IPS-20b (cell line): Measurements from ENCODE around the gene SPTY2D1.
"Not testable (repeated sequence)": the region's sequence is repeated elsewhere in the genome, so short reads cannot be mapped to it uniquely, and the experiment has no call there.

Source experiments
- H3K27ac ChIP-seq: one replicate; pipeline ENCODE4 v1.5.1; 2013; ENCODE audit warnings: low read length
- H3K27me3 ChIP-seq: 2 replicates; pipeline ENCODE4 v1.6.1; 2013; ENCODE audit warnings: mild to moderate bottlenecking, low read length, inconsistent platforms; ENCODE audit not compliant: insufficient read depth
- H3K36me3 ChIP-seq: 2 replicates; pipeline ENCODE4 v1.6.1; 2013; ENCODE audit warnings: low read depth, mild to moderate bottlenecking, inconsistent platforms, low read length, moderate library complexity; ENCODE audit not compliant: insufficient read depth
- H3K4me1 ChIP-seq: 2 replicates; pipeline ENCODE4 v1.6.1; 2013; ENCODE audit warnings: mild to moderate bottlenecking, control low read depth, inconsistent platforms, low read length, moderate library complexity; ENCODE audit not compliant: insufficient read depth
- H3K4me3 ChIP-seq: 2 replicates; pipeline ENCODE4 v1.5.1; 2013; ENCODE audit warnings: mild to moderate bottlenecking, low read length, inconsistent platforms
- H3K9ac ChIP-seq: 2 replicates; pipeline ENCODE4 v1.6.1; 2013; ENCODE audit warnings: low read depth, mild to moderate bottlenecking, inconsistent platforms, low read length, moderate library complexity
- H3K9me3 ChIP-seq: 2 replicates; pipeline ENCODE4 v1.6.1; 2013; ENCODE audit warnings: mild to moderate bottlenecking, low read depth, low read length, inconsistent platforms; ENCODE audit not compliant: insufficient read depth

Gene SPTY2D1

DNA sequence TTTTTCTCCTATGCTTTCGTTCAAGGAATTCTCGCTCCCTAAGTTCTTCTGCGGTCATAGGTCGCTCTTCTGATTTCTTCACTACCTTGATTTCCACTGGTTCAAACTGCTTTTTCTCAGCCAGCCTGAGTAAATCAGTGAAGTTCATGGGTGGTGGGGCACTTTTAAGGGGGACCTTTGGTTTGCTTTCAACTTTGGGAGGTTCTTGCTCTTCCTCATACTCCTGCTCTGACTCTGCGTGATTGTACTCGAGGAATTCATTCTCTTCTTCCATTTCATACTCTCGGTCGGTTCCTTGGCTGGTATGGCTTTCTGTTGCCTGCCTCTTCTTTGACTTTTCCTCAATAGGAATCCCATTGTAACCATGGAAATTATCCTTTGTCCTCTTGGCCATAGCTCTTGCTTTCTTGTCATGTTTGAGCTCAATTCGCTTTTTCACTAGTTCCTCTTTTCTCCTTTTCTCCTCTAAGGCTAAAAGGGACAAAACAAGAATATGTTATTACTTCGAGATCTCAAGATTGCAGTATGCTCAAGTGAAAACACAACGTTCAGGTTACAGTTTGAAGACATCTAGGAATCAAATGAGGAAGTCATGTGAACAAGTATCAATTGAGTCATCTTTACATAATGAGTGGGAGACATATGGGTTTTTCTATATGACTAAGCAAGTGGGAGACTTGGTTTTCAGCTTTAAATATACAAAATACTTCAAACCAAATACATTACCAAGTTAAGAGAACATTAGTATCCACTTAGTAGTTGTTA is 18.3 kb downstream of the SPTY2D1 start:
- H3K4me3 ChIP-seq, result no peak overlapping the region
- H3K9me3 ChIP-seq, result no peaks in the 10 kb centered on the region
- H3K4me1 ChIP-seq, result no peaks in the 10 kb centered on the region
- H3K27me3 ChIP-seq, result no peaks in the 10 kb centered on the region
- no peak overlapping the region for H3K27ac ChIP-seq
- H3K9ac ChIP-seq, result no peak overlapping the region
- peaks cover 47% of the 10 kb centered on the region for H3K36me3 ChIP-seq

- Histone ChIP-seq H3K27ac (no peak overlapping the region), H3K36me3 (peaks cover 55% of the 10 kb centered on the region), H3K9me3 (no peaks in the 10 kb centered on the region), H3K4me1 (no peaks in the 10 kb centered on the region), H3K9ac (no peak overlapping the region), H3K4me3 (no peak overlapping the region), H3K27me3 (no peaks in the 10 kb centered on the region)
Observed at GRCh38 chr11:18614667-18615066, 19.5 kb downstream of the SPTY2D1 start.

DNA sequence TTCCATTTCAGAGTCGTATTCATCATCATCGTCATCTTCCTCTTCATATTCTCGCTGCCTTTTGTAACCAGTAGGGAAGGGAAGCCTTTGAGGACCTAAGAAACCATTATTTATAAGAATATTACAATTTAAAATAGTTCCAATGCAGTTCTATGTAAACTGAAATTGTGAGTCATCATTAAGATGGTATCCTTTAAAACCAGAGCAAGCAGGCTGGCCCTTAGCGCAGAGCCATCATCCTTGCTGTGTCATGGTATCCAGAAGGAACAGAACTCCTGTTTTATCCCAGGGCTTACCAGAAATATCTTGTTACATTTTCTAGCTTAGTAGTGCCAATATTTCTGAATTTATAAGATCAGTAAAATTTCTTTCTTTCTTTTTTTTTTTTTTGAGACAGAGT is 21.7 kb downstream of the SPTY2D1 start:
- H3K4me3 ChIP-seq, result no peak overlapping the region
- H3K4me1 ChIP-seq, result no peaks in the 10 kb centered on the region
- H3K9ac ChIP-seq, result no peak overlapping the region
- H3K27me3 ChIP-seq, result no peaks in the 10 kb centered on the region
- H3K36me3 ChIP-seq, result peaks cover 74% of the 10 kb centered on the region
- H3K27ac ChIP-seq, result no peak overlapping the region
- no peaks in the 10 kb centered on the region for H3K9me3 ChIP-seq

DNA sequence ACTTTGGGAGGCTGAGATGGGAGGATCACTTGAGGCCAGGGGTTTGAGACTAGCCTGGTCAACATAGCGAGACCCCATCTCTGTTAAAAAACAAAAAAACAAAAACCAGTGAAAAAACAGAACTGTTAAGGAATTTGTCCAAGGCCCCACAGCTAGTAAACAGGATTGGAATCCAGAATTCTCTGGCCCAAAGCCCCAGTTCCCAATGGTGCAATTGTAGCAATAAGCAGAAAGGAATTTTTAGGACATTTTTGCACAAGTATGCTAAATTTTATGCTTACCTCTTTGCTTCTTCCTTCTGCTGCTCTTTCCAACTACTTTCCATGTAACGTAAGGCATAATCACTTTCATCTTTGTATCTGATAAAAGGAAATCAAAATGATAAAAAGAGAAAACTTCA is 22.9 kb downstream of the SPTY2D1 start:
- Histone ChIP-seq H3K27me3 (no peaks in the 10 kb centered on the region), H3K4me1 (no peaks in the 10 kb centered on the region), H3K27ac (no peak overlapping the region), H3K36me3 (peaks cover 76% of the 10 kb centered on the region), H3K4me3 (no peak overlapping the region), H3K9me3 (no peaks in the 10 kb centered on the region), H3K9ac (no peak overlapping the region)

DNA sequence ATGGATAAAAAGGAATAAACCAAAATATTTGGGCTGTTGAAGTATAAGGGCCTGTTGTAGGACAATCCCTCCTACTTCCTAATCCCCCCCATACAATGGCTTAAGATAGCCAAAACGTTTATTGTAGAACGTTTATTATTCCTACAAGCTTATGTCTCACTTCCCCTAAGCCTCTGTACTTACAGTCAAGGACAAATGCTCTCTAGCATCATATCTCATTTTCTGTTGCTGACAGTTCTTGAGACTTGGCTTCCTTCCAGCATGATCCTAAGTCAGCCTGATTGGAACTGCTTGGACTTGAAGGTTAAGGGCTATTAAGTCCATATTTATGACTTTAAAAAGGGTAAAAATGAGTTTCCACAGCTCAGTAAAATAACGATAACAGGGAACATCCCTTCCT is 25.8 kb downstream of the SPTY2D1 start:
- no peak overlapping the region for H3K4me3 ChIP-seq
- H3K27me3 ChIP-seq, result no peaks in the 10 kb centered on the region
- H3K9ac ChIP-seq, result no peak overlapping the region
- no peak overlapping the region for H3K27ac ChIP-seq
- H3K36me3 ChIP-seq, result peaks cover 55% of the 10 kb centered on the region
- H3K4me1 ChIP-seq, result no peaks in the 10 kb centered on the region
- H3K9me3 ChIP-seq, result no peaks in the 10 kb centered on the region

DNA sequence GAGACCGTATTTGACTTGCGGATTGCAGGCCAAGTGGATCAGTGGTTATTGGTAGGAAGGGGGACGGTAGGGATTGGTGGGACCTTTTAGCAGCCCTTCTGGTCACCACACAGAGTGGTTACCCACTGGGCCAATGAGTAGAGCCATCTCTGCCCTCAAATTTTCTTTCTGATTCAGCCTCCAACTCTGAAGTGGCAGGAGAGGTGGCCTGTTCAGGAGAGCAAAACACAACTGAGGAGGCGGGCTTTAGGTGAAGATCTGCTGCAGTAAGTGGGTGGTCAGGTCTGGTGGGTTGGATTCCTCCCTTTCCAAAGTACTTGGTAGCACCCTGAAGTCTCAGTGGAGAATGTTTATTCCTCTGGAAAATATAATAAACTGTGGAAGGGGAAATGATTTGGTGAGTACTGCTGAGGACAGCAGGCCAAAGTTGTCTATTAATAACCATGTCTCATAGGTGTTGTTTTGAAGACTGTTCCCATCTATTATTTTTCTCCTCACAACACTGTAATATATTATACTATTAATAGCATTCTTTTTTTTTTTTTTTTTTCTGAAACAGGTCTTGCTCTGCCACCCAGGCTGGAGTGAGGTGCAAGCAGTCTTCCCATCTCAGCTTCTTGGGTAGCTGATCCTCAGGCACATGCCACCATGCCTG is 33.1 kb downstream of the SPTY2D1 start:
- Histone ChIP-seq H3K4me3 (no peak overlapping the region), H3K9me3 (no peaks in the 10 kb centered on the region), H3K4me1 (no peaks in the 10 kb centered on the region), H3K27me3 (no peaks in the 10 kb centered on the region), H3K36me3 (peaks cover 12% of the 10 kb centered on the region; the same call in 1 of the 2 replicates), H3K27ac (no peak overlapping the region), H3K9ac (no peak overlapping the region; the same call in 1 of the 2 replicates)

DNA sequence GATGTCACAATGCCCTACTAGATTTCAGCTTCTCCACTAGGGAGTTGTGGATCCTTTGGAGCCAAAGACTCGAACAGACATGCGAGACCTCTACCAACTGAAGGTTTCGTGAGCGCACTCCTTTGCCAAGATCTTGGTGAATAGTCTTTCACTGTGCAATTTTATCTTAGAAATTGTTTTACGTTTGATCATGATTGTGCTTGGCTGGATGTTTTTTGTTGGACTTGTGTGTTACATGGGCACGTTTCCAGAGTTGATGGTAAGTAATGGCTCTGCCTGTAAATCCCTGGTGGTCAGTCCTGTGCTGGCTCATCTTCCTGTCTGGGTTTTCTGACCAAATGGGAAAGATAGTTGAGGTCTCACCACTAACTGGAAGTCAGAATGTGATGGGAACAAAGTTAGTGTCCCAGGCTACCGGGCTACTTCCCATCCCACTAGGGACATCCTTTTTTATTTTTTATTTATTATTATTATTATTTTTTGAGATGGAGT is 34.4 kb downstream of the SPTY2D1 start, which contains the start of gene MISFA:
TSS of gene MISFA (plus strand) at position 51 of the 492 bp plus-strand sequence. CDS start at position 191, 140 bp downstream.
- Histone ChIP-seq H3K4me1 (no peaks in the 10 kb centered on the region), H3K9ac (no peak within 1 kb of the TSS), H3K27me3 (no peaks in the 10 kb centered on the region), H3K27ac (no peak within 1 kb of the TSS), H3K4me3 (no peak within 1 kb of the TSS), H3K36me3 (peaks cover 16% of the 10 kb centered on the region; the same call in 1 of the 2 replicates), H3K9me3 (no peaks in the 10 kb centered on the region)

- H3K27ac ChIP-seq, result no peak overlapping the region
- no peaks in the 10 kb centered on the region for H3K9me3 ChIP-seq
- H3K36me3 ChIP-seq, result peaks cover 16% of the 10 kb centered on the region; the same call in 1 of the 2 replicates
Observed at GRCh38 chr11:18594999-18595749, 39.0 kb downstream of the SPTY2D1 start.

GRCh38 chr11:18594088-18594487 is 40.1 kb downstream of the SPTY2D1 start:
- H3K9ac ChIP-seq, H3K27ac ChIP-seq, H3K4me3 ChIP-seq, H3K9me3 ChIP-seq, H3K4me1 ChIP-seq, H3K27me3 ChIP-seq: not testable (repeated sequence)
- peaks cover 16% of the 10 kb centered on the region; the same call in 1 of the 2 replicates for H3K36me3 ChIP-seq

More at GRCh38 chr11:18594999-18595749, 39.0 kb downstream of the SPTY2D1 start:
- Histone ChIP-seq H3K4me1 (no peaks in the 10 kb centered on the region), H3K4me3 (no peak overlapping the region), H3K27me3 (no peaks in the 10 kb centered on the region), H3K9ac (no peak overlapping the region)

DNA sequence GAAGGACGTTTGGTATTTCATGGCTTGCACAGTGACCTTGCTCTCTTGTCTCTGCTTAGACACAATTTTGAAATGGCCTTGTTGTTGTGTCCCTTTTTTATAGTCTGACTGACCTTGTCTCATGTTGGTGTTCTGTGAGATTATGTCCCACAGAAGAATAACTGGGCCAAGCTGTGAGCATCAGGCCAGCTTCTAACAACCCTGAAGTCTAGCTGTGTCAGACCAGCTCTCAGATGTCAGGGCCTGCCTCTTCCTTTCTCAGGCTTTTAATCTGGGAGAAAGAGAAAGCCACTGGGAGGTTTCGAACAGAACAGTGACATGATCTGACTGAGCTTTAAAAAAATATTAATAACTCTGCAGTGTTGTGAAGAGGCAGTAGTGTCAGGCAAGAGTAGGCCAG is 43.6 kb downstream of the SPTY2D1 start:
- H3K27ac ChIP-seq, result no peak overlapping the region
- no peak overlapping the region for H3K9ac ChIP-seq
- H3K4me3 ChIP-seq, result peak overlapping the region; percentile 93
- no peaks in the 10 kb centered on the region for H3K27me3 ChIP-seq
- peaks cover 2% of the 10 kb centered on the region; the same call in 1 of the 2 replicates for H3K36me3 ChIP-seq
- peaks cover 4% of the 10 kb centered on the region; the same call in 1 of the 2 replicates for H3K4me1 ChIP-seq
- no peaks in the 10 kb centered on the region for H3K9me3 ChIP-seq
